ENCODE results near the gene CPLANE1. TPM values are rescaled to one million over a fixed set of nuclear protein-coding genes. Genes with fewer than 3 reads are reported as not detected.
"Not testable (repeated sequence)": the region's sequence is repeated elsewhere in the genome, so short reads cannot be mapped to it uniquely, and the experiment has no call there.

The CPLANE1 gene
- total RNA-seq, 3 donors from 2014 or later, result 8.5 to 21.6 (median 13.6) TPM

- Histone ChIP-seq H3K36me3 (ENCODE audit: low read depth) (no peaks in the 10 kb centered on the region), H3K4me3 (no peak overlapping the region), H3K9me3 (no peaks in the 10 kb centered on the region), H3K4me1 (ENCODE audit: low read depth) (peaks cover 6% of the 10 kb centered on the region)
- no peak for ATAC-seq
- intact Hi-C loops (cut with DNase I, micrococcal nuclease), result no loop called here
- TF ChIP-seq CTCF (IDR thresholded peaks at IDR 0.05), result no peak
- no peak for DNase-seq
Observed at GRCh38 chr5:37112383-37112991, 136.7 kb downstream of the CPLANE1 start.

GRCh38 chr5:37111426-37112382, 137.5 kb downstream of the CPLANE1 start:
- H3K4me3 ChIP-seq, result no peak overlapping the region
- intact Hi-C loops (cut with DNase I, micrococcal nuclease), result no loop called here
- peaks cover 6% of the 10 kb centered on the region for H3K4me1 ChIP-seq (ENCODE audit: low read depth)
- ATAC-seq (peak; percentile 33), DNase-seq (no peak)
- TF ChIP-seq CTCF (IDR thresholded peaks at IDR 0.05), result no peak
- H3K9me3 ChIP-seq, result no peaks in the 10 kb centered on the region
- no peaks in the 10 kb centered on the region for H3K36me3 ChIP-seq (ENCODE audit: low read depth)

GRCh38 chr5:37110135-37110534, 139.0 kb downstream of the CPLANE1 start:
- no peak for DNase-seq
- no peaks in the 10 kb centered on the region for H3K36me3 ChIP-seq (ENCODE audit: low read depth)

GRCh38 chr5:37109338-37109737, 139.8 kb downstream of the CPLANE1 start:
- no peak for TF ChIP-seq CTCF (IDR thresholded peaks at IDR 0.05)
- ATAC-seq (peak; percentile 84), DNase-seq (no peak)
- intact Hi-C loops (cut with DNase I, micrococcal nuclease), result no loop called here
- Histone ChIP-seq H3K9me3 (no peaks in the 10 kb centered on the region), H3K4me1 (ENCODE audit: low read depth) (peaks cover 6% of the 10 kb centered on the region), H3K4me3 (no peak overlapping the region), H3K36me3 (ENCODE audit: low read depth) (no peaks in the 10 kb centered on the region)

More at GRCh38 chr5:37110135-37110534, 139.0 kb downstream of the CPLANE1 start:
- peak; percentile 75 for ATAC-seq
- no peak for TF ChIP-seq CTCF (IDR thresholded peaks at IDR 0.05)
- Histone ChIP-seq H3K4me1 (ENCODE audit: low read depth) (peaks cover 6% of the 10 kb centered on the region), H3K9me3 (no peaks in the 10 kb centered on the region), H3K4me3 (no peak overlapping the region)
- intact Hi-C loops (cut with DNase I, micrococcal nuclease), result no loop called here

GRCh38 chr5:37103302-37103701, 145.9 kb downstream of the CPLANE1 start:
- no peak overlapping the region for H3K4me3 ChIP-seq
- ATAC-seq (no peak), DNase-seq (no peak)
- no peak for TF ChIP-seq CTCF (IDR thresholded peaks at IDR 0.05)
- H3K9me3 ChIP-seq, result peaks cover 22% of the 10 kb centered on the region
- intact Hi-C loops (cut with DNase I, micrococcal nuclease), result no loop called here
- no peaks in the 10 kb centered on the region for H3K4me1 ChIP-seq (ENCODE audit: low read depth)
- no peaks in the 10 kb centered on the region for H3K36me3 ChIP-seq (ENCODE audit: low read depth)

GRCh38 chr5:37099267-37099666, 149.9 kb downstream of the CPLANE1 start:
- H3K4me1 ChIP-seq (ENCODE audit: low read depth); intact Hi-C loops (cut with DNase I, micrococcal nuclease); ATAC-seq; DNase-seq; H3K4me3 ChIP-seq; H3K36me3 ChIP-seq (ENCODE audit: low read depth): not testable (repeated sequence)
- peaks cover 42% of the 10 kb centered on the region for H3K9me3 ChIP-seq

- H3K4me1 ChIP-seq (ENCODE audit: low read depth); H3K36me3 ChIP-seq (ENCODE audit: low read depth); H3K4me3 ChIP-seq; intact Hi-C loops (cut with DNase I, micrococcal nuclease): not testable (repeated sequence)
- DNase-seq, result peak in 2 of 3 donors; percentile 56
- H3K9me3 ChIP-seq, result peaks cover 20% of the 10 kb centered on the region
- peak; percentile 83 for ATAC-seq
Observed at GRCh38 chr5:37093795-37094194, 155.4 kb downstream of the CPLANE1 start.
